Skin of body (tissue), 2 donors: Measurements from ENCODE around the gene KIF19. TPM values are rescaled to one million over a fixed set of nuclear protein-coding genes. Genes with fewer than 3 reads are reported as not detected.

Source experiments
- DNase-seq: peaks from one replicate; lab custom pipeline; 2025; lab: John Stamatoyannopoulos, UW
- total RNA-seq: library from RNA; depleted of rRNA; stranded (reverse); fragments of >200 nt; gene quantifications from one replicate; pipeline ENCODE4 v1.2.3, GENCODE V29; 2014

The KIF19 gene
- total RNA-seq, 1 donor from 2014 or later, result 0.39 TPM

GRCh38 chr17:74305865-74306654, 20.0 kb upstream of the KIF19 start:
- DNase-seq, result no peak

GRCh38 chr17:74307984-74308773, 17.8 kb upstream of the KIF19 start:
- no peak for DNase-seq

GRCh38 chr17:74309902-74310301, 16.1 kb upstream of the KIF19 start:
- DNase-seq, result no peak

DNA sequence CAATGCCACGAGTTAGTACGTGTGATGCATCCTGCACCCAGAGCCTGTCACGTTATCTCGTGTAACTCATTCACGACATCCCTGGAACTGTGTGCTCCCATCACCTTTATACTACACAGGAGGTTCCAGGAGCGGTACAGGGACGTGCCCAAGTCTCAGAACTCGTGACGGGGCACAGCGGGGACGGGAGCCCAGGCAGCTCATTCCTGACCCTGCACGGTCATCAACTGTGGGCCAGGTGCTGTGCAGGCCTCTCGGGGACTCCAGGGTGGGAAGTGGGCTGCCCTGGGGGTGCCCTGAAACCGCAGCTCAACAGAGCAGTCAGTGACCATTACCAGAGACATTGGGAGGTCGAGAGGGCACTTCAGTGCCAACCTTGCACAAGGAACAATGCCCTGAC, 11.1 kb upstream of the KIF19 start:
- no peak for DNase-seq

- DNase-seq, result no peak
Measured at GRCh38 chr17:74316220-74316619, 9.8 kb upstream of the KIF19 start.

DNA sequence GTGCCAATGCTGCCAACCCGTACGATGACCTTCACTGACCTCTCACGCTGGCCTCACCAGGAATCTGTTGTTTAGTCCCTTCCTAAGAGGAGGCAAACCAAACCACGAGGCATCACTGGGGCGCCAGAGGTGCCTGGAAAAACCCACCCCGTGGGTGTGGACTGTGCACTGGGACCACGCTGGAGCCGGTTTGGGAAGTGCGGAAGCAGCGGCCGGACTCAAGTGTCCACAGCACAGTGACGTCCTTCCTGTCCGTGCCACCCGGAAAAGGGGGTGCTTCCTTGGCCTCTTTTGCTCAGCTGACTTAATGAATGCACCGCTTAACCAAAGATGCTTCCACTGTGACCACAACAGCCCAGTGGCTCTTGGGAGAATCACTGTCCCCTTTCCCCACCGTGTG, 9.0 kb upstream of the KIF19 start:
- DNase-seq, result no peak

GRCh38 chr17:74318391-74318790, 7.6 kb upstream of the KIF19 start:
- no peak for DNase-seq

DNA sequence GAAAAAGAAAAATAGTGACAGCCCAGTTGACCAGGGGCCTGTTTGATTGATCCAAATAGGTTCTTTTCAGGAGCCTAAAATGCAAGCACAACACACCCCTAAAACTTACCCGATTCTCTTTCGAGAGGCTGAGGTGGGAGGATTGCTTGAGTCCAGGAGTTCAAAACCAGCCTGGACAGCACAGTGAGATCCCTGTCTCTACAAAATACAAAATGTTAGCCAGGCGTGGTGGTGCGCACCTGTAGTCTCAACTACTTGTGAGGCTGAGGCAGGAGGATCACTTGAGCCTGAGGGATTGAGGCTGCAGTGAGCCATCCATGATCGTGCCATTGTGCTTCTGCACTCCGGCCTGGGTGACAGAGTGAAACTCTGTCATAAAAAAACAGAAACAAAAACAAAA, 1.5 kb upstream of the KIF19 start:
- no peak for DNase-seq

DNA sequence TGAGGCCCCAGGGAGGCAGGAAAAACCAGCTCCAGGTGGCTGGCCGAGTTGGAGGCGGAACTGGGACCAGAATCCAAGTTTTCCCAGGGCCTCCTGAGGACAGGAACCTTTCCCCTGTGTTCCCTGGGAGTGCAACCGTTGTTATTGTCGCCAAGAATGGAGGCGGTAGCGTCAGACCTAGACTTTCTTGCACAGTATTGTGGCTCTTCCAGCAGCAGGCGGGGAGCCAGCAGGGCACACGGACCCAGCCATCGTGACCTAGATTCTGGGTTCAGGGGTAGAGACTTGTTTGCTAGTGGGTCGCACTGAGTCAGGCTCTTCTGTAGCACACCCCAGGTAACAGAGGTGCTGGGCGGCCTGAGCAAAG, 667 bp upstream of the KIF19 start:
- no peak for DNase-seq

DNA sequence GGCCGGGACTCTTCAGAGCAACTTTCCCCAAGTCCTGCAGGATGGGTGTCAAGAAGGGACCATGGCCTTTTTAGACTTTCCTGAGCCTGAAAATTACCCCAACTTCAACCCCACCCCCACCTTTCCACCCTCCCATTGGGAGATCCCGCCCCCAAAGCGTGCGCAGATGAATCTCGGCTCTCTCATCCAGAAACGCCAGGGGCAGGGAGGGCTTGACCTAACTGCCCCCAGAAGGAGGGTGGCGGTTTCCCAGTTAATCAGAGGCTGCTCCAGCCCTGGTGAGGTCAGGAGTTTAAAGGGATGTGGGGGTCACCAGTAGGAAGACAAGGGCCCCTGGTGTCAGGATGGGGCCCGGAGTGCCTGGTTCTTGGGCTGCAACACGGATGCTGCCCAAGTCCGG, 480 bp downstream of the KIF19 start:
- DNase-seq, result no peak

- DNase-seq, result no peak
Measured at GRCh38 chr17:74328487-74328886, 2.5 kb downstream of the KIF19 start.

DNA sequence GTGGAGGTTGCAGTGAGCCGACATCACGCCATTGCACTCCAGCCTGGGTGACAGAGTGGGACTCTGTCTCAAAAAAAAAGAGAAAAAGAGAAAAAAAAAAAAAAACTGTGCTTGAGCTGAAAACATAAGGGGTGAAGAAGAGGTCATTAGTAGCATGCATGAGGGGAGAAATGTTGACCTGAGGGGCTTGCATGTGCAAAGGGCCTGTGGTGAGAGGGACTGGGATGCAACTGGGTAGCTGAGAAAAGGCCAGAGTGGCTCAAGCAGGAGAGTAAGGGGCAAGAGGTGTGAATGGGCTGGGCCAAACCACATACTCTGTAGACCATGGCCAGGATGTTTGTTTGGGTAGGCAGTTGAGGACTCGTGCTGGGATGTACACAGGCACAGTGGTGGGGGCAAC, 3.4 kb downstream of the KIF19 start:
- DNase-seq, result no peak

DNA sequence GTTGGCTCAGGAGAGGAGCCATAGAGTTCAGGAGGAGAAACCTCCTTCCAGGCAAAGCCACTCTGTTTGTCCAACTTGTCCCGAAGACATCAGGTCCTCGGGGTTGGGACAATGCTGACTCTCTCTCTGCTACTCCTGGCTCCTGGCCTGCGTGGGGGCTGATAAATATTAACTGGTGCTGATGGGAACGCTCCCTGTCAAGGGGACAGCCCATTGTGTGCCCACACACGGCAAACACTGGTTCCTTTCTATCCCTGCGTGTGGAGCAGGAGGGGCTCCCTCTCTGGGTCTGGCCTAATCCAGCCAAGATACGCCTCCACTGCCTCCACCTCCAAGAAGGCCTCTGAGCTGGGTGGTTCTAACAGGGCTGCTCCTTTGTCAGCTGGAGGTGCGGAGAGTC, 4.4 kb downstream of the KIF19 start:
- no peak for DNase-seq

DNA sequence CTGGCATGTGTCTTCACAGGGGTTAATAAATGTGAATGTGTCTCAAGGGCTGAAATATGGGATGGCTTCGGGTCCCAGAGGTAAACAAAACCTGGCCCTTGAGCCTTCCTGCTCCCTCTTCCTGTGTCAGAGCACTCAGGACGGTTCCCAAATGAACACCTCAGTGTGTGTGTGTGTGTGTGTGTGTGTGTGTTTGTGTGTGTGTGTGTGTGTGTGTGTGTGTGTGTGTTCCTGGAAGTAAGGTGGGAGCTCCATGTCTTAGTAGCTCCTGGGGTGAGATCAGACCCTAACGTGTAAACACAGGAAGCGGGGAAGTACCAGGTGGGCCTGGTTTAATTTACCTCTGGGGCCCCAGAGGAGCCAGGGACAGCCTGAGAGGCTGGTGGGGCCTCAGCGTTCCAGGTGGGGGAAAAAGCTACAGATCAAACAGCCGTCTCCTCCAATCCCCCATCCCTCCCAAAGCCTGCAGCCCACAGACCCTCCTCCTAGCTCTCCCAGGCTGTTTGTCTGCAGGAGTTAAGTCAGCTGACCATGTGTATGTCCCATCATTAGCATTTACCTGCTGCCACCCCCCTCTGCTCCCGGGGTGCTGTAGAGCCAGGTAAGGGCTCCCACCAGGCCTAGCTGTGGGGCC, 6.1 kb downstream of the KIF19 start:
- DNase-seq, result no peak

DNA sequence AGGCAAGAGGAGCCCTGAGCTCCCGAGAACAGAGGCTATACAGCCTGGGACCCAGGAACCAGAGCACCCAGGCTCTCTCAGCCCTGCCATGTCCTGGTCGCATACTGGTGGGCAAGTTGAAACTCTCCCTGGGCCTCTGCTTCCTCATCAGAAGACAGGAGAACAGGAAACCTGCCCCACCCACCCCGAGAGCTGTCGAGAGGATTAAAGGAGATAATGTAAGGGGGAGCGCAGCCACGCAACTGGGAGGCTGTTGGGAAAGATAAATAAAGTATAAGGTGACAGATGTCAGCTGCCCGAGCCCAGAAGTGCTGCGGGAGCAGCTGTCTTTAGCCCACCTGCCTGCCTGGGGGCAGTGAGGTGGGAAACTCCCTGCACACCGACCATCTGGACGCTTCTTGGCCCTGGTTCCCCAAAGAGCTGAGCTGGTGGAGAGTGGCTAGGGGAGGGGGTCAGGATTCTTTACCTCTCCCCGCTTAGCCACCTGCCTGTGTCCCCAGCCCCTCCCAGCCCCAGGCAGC, 6.8 kb downstream of the KIF19 start:
- no peak for DNase-seq

GRCh38 chr17:74334393-74335039, 8.5 kb downstream of the KIF19 start:
- DNase-seq, result no peak

DNA sequence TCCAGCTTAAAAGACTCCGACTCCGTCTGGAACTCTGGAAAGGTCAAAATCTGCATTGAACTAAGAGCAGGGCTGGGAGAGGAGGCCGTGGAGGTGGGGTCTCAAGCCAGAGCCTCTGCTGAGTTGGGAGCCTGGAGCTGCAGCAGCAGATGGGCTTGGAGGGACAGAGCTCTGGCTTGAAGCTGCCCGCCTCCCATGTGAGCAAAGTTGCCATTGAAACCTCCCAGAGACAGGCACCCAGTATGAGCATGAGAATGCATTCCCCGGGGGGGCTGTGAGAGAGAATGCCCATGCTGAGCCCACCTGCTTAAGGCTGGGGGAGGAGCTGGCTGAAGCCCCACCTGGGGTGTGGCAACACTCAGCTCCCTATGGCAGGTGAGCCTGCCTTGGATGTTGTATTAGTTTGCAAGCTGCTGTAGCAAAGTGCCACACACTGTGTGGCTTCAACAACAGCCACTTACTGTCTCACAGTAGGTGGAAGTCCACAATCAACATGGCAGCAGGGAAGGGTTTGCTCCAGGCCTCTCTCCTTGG, 9.6 kb downstream of the KIF19 start:
- no peak for DNase-seq

DNA sequence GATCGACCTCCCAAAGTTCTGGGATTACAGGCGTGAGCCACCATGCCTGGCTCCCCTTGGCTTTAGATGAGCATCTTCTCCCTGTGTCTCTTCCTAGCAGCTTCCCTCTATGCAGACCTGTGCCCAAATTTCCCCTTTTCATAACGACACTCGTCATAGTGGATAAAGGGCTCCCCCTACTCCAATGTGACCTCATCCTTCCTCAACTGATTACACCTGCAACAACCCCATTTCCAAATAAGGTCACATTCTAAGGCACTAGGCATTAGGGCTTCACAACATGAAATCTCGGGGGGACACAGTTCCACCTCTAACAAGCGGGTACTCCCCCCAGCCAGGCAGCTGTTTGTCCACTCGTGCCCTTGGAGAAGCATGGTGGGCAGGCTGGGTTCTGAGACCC, 10.3 kb downstream of the KIF19 start:
- DNase-seq, result no peak

DNA sequence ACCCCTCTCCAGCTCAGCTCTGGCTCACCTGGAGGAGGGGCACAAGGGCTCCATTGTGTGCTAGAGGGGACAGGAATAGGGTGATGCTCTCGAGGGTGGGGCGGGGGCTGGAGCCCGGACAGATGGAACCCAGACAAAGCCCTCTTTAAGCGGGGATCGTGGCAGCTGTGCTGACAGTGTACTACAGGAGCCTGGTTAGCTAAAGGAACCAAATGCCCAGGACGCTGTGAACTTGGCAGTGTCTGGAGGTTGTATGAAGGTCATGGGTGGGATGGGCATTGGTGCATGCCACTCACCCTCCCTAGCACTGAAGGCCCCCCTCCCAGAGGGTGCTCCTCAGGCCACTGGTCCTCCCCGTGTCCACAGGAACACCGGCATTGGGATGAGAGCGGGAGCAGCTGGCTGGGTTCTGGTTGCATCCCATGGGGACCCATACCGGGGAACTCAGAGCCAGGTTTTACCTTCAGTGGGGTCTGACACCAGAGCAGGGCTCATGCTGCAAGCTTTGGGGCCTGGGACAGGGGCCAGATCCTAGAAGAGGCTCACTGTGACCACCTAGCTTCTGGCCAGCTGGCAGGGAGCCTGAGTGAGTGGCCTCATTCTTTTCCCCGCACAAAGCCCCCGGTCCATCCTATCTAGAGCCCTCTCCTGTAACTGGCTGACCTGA, 11.9 kb downstream of the KIF19 start:
- no peak for DNase-seq

GRCh38 chr17:74339537-74340195, 13.6 kb downstream of the KIF19 start:
- DNase-seq, result no peak
